HG03097 (cell line): ENCODE results near the gene RHOU.

ENCODE experiments used
- ATAC-seq: cut with Tn5 transposase; IDR thresholded peaks from one replicate; pipeline ENCODE4 v1.9.1; 2021; ENCODE audit not compliant: unreplicated experiment, low FRiP score

Gene RHOU

GRCh38 chr1:228736844-228737445, 1.7 kb downstream of the RHOU start:
- ATAC-seq = no peak

GRCh38 chr1:228737601-228738041, 2.3 kb downstream of the RHOU start:
- ATAC-seq = no peak

GRCh38 chr1:228739826-228740225, 4.5 kb downstream of the RHOU start:
- ATAC-seq = no peak

- ATAC-seq = no peak
Observed at GRCh38 chr1:228740543-228741317, 5.5 kb downstream of the RHOU start.

- no peak for ATAC-seq
Observed at GRCh38 chr1:228742281-228742860, 7.1 kb downstream of the RHOU start.

GRCh38 chr1:228743405-228743804, 8.1 kb downstream of the RHOU start:
- no peak for ATAC-seq

- ATAC-seq = no peak
Observed at GRCh38 chr1:228744356-228744755, 9.1 kb downstream of the RHOU start.

GRCh38 chr1:228744918-228745317, 9.6 kb downstream of the RHOU start:
- no peak for ATAC-seq

GRCh38 chr1:228745497-228745896, 10.2 kb downstream of the RHOU start:
- ATAC-seq = no peak

GRCh38 chr1:228747301-228747935, 12.1 kb downstream of the RHOU start:
- no peak for ATAC-seq

GRCh38 chr1:228748029-228748428, 12.8 kb downstream of the RHOU start:
- no peak for ATAC-seq

- no peak for ATAC-seq
Observed at GRCh38 chr1:228748431-228748830, 13.2 kb downstream of the RHOU start.

GRCh38 chr1:228749765-228750164, 14.5 kb downstream of the RHOU start:
- no peak for ATAC-seq

GRCh38 chr1:228750915-228751314, 15.6 kb downstream of the RHOU start:
- ATAC-seq = no peak

- no peak for ATAC-seq
Observed at GRCh38 chr1:228751360-228752098, 16.2 kb downstream of the RHOU start.

- ATAC-seq = no peak
Observed at GRCh38 chr1:228752258-228752657, 17.0 kb downstream of the RHOU start.

GRCh38 chr1:228752675-228753265, 17.5 kb downstream of the RHOU start:
- ATAC-seq = no peak

- no peak for ATAC-seq
Observed at GRCh38 chr1:228753287-228753686, 18.0 kb downstream of the RHOU start.

- no peak for ATAC-seq
Observed at GRCh38 chr1:228753786-228754360, 18.6 kb downstream of the RHOU start.

- ATAC-seq = no peak
Observed at GRCh38 chr1:228754646-228755268, 19.5 kb downstream of the RHOU start.
